GM19463 (cell line): Measurements from ENCODE around the gene TCHH.
"Not testable (repeated sequence)": the region's sequence is repeated elsewhere in the genome, so short reads cannot be mapped to it uniquely, and the experiment has no call there.

Source experiments
- ATAC-seq: cut with Tn5 transposase; IDR thresholded peaks from one replicate; pipeline ENCODE4 v1.9.1; 2021; ENCODE audit warnings: mild to moderate bottlenecking, moderate library complexity; ENCODE audit not compliant: unreplicated experiment

TCHH gene

GRCh38 chr1:152115344-152115743 lies at the start of gene TCHH:
Gene TCHH, minus strand, starts transcription at chr1:152115444. Its CDS starts 1,364 bp downstream, at chr1:152114080.
- no peak for ATAC-seq

GRCh38 chr1:152164517-152165136 lies 49.4 kb upstream of the TCHH start:
- no peak for ATAC-seq

GRCh38 chr1:152162792-152163463 lies 47.7 kb upstream of the TCHH start:
- no peak for ATAC-seq

- ATAC-seq, result no peak
Observed at GRCh38 chr1:152160576-152160975, 45.3 kb upstream of the TCHH start.

- no peak for ATAC-seq
Observed at GRCh38 chr1:152159144-152159543, 43.9 kb upstream of the TCHH start, which contains the start of gene RPTN. Gene RPTN, minus strand, starts transcription at chr1:152159228. Its CDS starts 1,339 bp downstream, at chr1:152157889.

- no peak for ATAC-seq
Observed at GRCh38 chr1:152153996-152154395, 38.8 kb upstream of the TCHH start.

- ATAC-seq, result no peak
Observed at GRCh38 chr1:152151646-152152045, 36.4 kb upstream of the TCHH start.

GRCh38 chr1:152148981-152149380 lies 33.7 kb upstream of the TCHH start:
- no peak for ATAC-seq

- ATAC-seq, result no peak
Observed at GRCh38 chr1:152148051-152148450, 32.8 kb upstream of the TCHH start.

GRCh38 chr1:152145769-152146168 lies 30.5 kb upstream of the TCHH start:
- no peak for ATAC-seq

GRCh38 chr1:152144674-152145183 lies 29.5 kb upstream of the TCHH start:
- not testable (repeated sequence) for ATAC-seq

- ATAC-seq, result no peak
Observed at GRCh38 chr1:152143150-152143887, 28.1 kb upstream of the TCHH start.

- no peak for ATAC-seq
Observed at GRCh38 chr1:152141971-152142584, 26.8 kb upstream of the TCHH start.

- no peak for ATAC-seq
Observed at GRCh38 chr1:152137215-152137614, 22.0 kb upstream of the TCHH start.

GRCh38 chr1:152130186-152130585 lies 14.9 kb upstream of the TCHH start:
- ATAC-seq, result no peak

GRCh38 chr1:152127673-152128072 lies 12.4 kb upstream of the TCHH start:
- ATAC-seq, result no peak

GRCh38 chr1:152125834-152126443 lies 10.7 kb upstream of the TCHH start:
- no peak for ATAC-seq

GRCh38 chr1:152118915-152119314 lies 3.7 kb upstream of the TCHH start:
- no peak for ATAC-seq

- ATAC-seq, result no peak
Observed at GRCh38 chr1:152112885-152113432, 2.3 kb downstream of the TCHH start.

- no peak for ATAC-seq
Observed at GRCh38 chr1:152112101-152112884, 3.0 kb downstream of the TCHH start.
